Measurements from ENCODE around the gene ARHGAP5.

ARHGAP5 gene

DNA sequence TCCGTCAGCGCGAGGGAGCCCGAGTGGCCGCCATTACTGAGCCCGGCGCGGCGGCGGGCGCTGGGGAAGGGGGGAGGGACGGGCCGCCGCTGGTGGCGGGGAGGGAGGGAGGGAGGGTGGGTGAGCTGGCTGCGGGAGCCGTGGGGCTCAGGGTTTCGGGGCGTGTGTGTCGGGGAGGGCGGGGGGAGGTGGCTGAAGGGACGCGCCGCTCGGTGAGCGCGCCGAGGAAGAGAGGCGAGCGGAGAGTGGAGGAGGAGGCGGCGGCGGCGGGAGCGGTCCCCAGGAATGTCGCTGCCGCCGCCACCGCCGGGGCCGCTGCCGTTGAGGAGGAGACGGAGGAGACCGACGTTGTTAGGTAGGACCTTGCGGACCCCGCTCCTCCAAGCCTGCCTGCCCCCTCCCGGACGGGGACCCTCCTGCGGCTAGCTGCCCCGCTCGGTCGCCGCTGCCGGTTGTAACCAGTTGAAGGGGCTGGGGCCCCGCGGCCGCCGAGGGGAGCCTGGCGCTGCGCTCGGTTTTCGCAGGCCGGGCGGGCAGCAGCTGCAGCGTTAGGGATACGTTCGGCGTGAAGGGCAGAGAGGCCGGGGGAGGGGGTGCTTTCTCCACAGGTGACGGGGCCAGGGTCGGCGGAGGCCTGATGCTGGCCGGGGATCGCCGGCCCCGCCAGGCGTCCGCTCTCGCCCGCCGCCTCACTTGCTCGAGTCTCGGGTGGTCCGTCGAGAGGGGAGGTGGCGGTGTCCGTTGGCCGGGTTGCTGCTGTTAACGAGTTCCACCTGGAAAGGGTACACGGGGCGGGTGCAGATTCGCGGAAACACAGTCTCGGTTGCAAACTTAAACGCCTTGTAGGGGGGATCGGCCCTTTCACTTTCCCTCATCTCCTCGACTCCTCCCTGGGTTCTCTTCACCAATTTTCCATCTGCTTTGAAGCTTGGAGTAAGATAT lies at the start of gene ARHGAP5:
TSS of gene ARHGAP5 (plus strand) at position 224 of the 942 bp plus-strand sequence. CDS start 13,366 bp downstream, outside the sequence.
- DNase-seq = peak; percentile 82

GRCh38 chr14:32028599-32028998 lies 48.5 kb upstream of the ARHGAP5 start:
- no peak for DNase-seq

- no peak for DNase-seq
Measured at GRCh38 chr14:32033543-32033942, 43.6 kb upstream of the ARHGAP5 start.

- DNase-seq = no peak
Measured at GRCh38 chr14:32038876-32039275, 38.2 kb upstream of the ARHGAP5 start.

DNA sequence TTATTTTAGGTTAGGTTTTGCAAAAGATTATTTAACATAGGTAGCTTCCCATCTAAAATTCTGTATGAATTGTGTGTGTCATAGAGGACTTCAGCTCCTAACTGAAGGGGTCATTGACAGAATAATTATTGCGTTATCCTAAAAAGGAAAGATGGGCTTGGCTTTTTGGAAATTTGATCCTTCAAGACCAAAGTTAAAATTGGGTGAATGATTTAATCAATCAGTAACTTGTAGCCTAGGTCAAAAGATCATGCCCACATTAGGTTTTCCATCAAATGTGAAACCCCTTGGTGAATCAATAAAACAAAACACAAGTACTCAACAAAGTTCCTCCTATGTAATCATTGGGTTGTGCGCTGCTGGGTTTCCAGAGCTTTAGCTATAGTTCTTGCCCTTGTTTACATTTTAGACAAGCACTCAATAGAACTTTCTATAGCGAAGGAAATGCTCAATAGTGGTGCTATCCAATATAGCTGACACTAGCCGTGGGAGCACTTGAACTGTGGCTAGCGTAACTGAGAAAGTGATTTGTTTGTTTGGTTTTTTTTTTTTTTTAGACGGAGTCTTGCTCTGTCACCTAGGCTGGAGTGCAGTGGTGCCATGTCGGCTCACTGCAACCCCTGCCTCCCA lies 37.6 kb upstream of the ARHGAP5 start:
- no peak for DNase-seq

DNA sequence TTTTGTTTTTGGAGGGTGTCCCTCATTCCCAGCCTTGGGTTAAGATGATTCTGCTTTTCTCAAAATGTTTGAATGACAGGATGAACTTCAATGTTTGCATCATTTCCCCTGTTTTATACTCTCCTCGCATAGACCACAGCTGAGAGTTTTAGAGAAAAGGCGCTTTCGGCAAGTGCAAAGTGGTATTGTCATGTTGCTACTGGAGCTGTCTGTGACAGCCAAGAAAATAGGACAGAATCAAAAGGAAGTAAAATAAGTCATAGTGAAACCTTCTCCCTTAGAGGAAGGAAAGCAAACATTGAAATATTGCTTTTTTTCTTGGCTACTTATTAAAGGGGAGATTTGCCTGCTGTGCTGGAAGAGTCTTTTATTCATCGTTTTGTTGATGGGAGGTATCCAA lies 33.5 kb upstream of the ARHGAP5 start:
- peak; percentile 64 for DNase-seq

DNA sequence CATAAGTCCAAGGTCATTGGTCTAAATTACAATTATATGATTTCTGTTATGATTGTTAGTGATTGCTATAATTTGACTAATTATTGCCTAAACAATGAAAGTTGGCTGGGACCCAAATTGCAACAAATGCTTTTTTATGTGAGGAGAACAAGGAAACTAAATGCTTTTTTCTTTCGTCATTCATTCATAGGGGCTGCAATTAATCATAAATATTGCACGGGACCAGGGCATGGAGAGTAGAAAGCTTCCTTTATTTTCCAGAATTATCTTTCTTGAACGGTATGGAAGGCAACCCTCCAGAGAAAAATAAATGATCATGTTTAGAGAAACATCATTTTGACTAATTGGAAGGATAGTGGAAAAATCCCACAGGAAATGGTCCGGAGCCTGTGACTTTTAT lies 32.6 kb upstream of the ARHGAP5 start:
- no peak for DNase-seq

DNA sequence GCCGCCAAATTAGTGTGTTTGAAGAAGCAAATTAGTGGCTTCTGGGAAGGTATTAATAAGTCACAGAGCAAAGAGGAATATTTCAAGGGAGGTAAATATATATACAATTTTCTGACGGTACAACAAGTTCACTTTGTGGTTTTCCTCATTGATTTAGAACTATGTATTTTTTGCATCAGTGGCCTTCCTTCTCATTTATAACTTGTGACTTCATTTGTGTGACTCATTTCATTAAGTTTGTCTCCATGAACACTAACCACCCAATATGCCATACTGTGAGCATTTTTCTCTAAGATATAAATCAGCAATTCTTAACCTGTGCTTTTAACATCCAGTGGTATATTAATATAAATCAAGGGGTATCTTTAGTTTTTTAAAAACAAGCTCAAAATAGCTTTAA lies 29.3 kb upstream of the ARHGAP5 start:
- DNase-seq = no peak

- no peak for DNase-seq
Measured at GRCh38 chr14:32049361-32050088, 27.6 kb upstream of the ARHGAP5 start.

- no peak for DNase-seq
Measured at GRCh38 chr14:32050878-32051277, 26.2 kb upstream of the ARHGAP5 start.

GRCh38 chr14:32054536-32054935 lies 22.6 kb upstream of the ARHGAP5 start:
- DNase-seq = no peak

DNA sequence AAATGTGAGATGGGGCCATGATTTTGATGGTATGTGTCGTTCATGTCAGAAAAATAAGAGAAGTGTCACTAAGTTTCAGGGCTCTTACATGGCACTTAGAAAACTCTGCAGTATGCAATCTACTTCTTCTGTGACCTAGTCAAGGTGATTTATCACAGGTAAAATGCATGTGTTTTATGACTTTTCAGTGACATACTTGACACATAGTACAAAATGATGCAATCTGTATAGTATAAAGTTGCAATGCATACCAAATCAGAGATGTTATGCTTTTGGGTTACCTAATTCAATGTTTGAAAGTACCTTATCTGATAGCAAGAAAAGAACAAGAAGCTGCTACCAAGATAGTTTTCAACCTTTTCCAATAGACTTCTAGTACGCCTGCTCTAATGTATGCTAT lies 21.9 kb upstream of the ARHGAP5 start:
- no peak for DNase-seq

DNA sequence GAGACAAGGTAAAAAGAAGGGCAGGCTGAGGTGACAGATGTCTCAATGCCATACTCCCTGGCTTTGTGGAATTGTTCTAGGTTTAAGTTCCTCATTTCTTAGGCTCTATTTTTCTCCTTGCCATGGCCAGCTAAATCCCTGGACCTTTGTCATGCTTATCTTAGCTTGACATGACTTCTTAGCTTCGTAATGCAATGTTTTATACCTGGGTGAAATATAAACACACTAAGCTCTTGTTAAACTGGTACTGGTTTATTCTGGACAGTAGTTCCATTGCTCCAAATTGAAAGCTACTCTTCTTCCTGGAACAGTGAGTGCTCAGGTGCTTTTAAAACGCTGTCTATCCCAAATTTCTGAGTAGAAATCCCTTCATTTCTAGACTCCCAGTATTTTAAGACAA lies 17.4 kb upstream of the ARHGAP5 start:
- no peak for DNase-seq

GRCh38 chr14:32064931-32065330 lies 12.2 kb upstream of the ARHGAP5 start:
- no peak for DNase-seq

GRCh38 chr14:32068708-32069107 lies 8.4 kb upstream of the ARHGAP5 start:
- DNase-seq = no peak

- no peak for DNase-seq
Measured at GRCh38 chr14:32070282-32070681, 6.8 kb upstream of the ARHGAP5 start.

DNA sequence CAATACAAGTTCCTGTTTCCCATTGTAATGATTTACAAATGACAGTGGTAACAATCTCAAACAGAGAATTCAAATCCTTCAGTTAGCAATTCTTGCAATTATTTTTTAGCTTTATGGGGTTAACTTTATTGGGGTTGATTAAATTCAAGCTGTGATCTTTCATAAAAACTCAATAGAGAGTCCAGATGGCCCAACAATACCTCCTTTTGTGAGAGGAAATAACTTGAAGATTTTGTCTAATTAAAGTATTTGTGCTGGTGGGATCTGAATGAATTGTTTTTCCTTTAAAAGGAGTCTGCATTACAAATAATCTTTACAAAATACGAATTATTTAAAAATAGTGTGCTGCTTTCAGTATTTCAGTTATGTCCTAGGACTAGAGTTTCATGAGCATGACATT lies 4.4 kb upstream of the ARHGAP5 start:
- DNase-seq = no peak

GRCh38 chr14:32073537-32074189 lies 3.4 kb upstream of the ARHGAP5 start:
- DNase-seq = peak; percentile 83

DNA sequence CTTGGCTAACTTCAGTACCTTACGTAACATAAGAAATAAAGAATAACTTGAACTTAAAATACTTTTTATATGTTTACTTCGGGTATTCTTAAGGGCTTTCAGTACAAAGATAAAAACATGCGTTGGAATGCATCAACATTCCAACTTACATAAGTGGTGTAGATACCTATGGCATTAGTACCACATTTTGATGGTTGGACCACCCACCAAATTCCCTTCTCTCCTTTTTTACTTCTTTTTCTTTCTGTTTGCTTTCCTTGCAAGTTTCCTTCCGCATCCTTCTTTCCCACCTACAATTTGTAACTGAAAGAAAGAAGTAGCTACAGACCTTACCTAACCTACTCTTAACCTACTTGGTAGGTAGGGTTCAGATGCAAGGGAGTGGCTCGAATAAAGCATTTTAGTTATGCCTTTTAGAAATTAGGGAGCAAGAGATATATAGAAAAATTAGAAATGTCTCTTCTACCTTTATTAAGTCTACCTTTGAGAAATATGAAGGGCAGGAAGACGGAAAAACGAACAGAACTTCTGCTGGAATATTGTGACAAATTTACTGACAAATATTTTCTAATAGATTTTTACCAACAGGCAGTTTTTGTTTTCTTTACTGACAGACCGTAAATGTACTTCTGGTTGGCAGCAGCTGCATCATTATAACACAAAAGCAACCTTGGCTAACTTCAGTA lies 2.1 kb upstream of the ARHGAP5 start:
- DNase-seq = no peak

GRCh38 chr14:32075672-32076277 lies 1.3 kb upstream of the ARHGAP5 start:
- peak; percentile 74 for DNase-seq

DNA sequence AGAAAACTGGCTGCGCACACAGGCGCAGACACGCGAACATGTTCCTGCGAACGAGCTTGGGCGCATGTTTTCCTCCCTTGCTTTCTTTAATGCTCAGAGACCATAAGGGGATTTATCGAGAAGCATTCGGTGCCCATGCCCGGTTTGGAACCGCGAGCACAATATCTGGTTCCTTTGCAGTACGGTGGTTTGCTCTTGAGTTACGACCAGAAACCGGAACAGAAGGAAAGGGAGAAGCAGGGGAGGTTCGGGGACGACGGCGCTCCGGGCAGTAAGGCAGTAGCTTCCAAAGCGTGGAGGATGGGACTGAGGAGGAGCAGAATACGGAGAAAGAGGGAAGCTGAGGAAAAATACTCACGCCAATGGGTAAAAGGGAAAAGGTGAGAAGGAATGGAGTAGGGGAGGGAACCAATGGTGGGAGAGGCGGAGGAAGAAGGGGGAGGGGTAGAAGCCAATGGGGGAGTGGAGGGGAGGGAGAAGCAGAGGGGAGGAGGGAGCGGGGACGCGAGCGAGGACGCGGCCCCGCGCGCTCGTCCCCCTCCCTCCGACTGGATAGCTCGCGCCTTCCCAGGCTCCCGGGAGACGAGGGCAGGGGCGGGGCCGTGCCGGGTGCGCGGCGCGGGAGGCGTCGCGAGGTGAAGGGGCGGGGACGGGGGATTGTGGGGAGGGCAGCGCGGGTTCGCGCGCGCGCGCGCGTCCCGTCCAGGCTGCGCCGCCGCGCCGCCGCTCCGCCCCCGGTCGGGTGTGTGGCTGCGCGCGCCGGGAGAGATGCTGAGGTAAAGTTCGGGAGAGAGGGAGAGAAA lies 625 bp upstream of the ARHGAP5 start:
- DNase-seq = peak; percentile 97
